Activated naive CD4-positive, alpha-beta T cell treated with Interleukin-2 at 50 U/mL for 16 hours (primary cell): ENCODE results near the gene RIMS4.

Source experiments
- DNase-seq: peaks from one replicate; pipeline ENCODE4 v3.0.0-alpha.2; 2020

The RIMS4 gene

GRCh38 chr20:44738813-44739477, 71.4 kb downstream of the RIMS4 start:
- peak; percentile 33 for DNase-seq

GRCh38 chr20:44737116-44737515, 73.2 kb downstream of the RIMS4 start:
- DNase-seq = no peak

GRCh38 chr20:44736170-44737021, 74.0 kb downstream of the RIMS4 start:
- DNase-seq = peak; percentile 11

- DNase-seq = no peak
Measured at GRCh38 chr20:44735816-44736169, 74.6 kb downstream of the RIMS4 start.

GRCh38 chr20:44734938-44735337, 75.4 kb downstream of the RIMS4 start:
- no peak for DNase-seq

GRCh38 chr20:44733341-44734069, 76.8 kb downstream of the RIMS4 start:
- DNase-seq = peak; percentile 64

- no peak for DNase-seq
Measured at GRCh38 chr20:44732327-44732726, 78.0 kb downstream of the RIMS4 start.

- DNase-seq = no peak
Measured at GRCh38 chr20:44731657-44732056, 78.7 kb downstream of the RIMS4 start.

- no peak for DNase-seq
Measured at GRCh38 chr20:44730441-44730840, 79.9 kb downstream of the RIMS4 start.

GRCh38 chr20:44728801-44729443, 81.4 kb downstream of the RIMS4 start:
- DNase-seq = no peak

GRCh38 chr20:44727651-44728050, 82.7 kb downstream of the RIMS4 start:
- DNase-seq = no peak

- no peak for DNase-seq
Measured at GRCh38 chr20:44727039-44727438, 83.3 kb downstream of the RIMS4 start.

- no peak for DNase-seq
Measured at GRCh38 chr20:44725837-44726236, 84.5 kb downstream of the RIMS4 start.

- DNase-seq = no peak
Measured at GRCh38 chr20:44724423-44725091, 85.8 kb downstream of the RIMS4 start.

GRCh38 chr20:44723798-44724362, 86.5 kb downstream of the RIMS4 start:
- no peak for DNase-seq

GRCh38 chr20:44723391-44723790, 87.0 kb downstream of the RIMS4 start:
- DNase-seq = no peak

- no peak for DNase-seq
Measured at GRCh38 chr20:44722990-44723389, 87.4 kb downstream of the RIMS4 start.

- DNase-seq = no peak
Measured at GRCh38 chr20:44721785-44722054, 88.6 kb downstream of the RIMS4 start.

GRCh38 chr20:44720997-44721784, 89.2 kb downstream of the RIMS4 start:
- no peak for DNase-seq

GRCh38 chr20:44720621-44720996, 89.7 kb downstream of the RIMS4 start:
- no peak for DNase-seq

GRCh38 chr20:44719841-44720240, 90.5 kb downstream of the RIMS4 start:
- no peak for DNase-seq

- no peak for DNase-seq
Measured at GRCh38 chr20:44717986-44718385, 92.4 kb downstream of the RIMS4 start.
